Cardiac fibroblast (primary cell): ENCODE data around the gene NLGN1.

Experiments used
- DNase-seq, 2 donors: peaks; one replicate each; pipeline versions ENCODE4 v3.0.0 to v3.0.0-alpha.2; 2010; ENCODE audit warnings: low read depth in 2 of 2
- H3K4me3 ChIP-seq, 2 donors: replicated peaks in 1 of 2; 1 replicate in 1 of 2; 2 replicates in 1 of 2; pipeline ENCODE4 v1.5.1; 2011; ENCODE audit warnings: low read depth in 2 of 2, low read length in 2 of 2, mild to moderate bottlenecking in 2 of 2, moderate library complexity in 1 of 2
- TF ChIP-seq, protein P1 (sequence below): IDR thresholded peaks from one replicate; pipeline ENCODE4 v1.5.1; 2011; ENCODE audit warnings: low read depth, mild to moderate bottlenecking, low read length, inconsistent platforms

The NLGN1 gene

DNA sequence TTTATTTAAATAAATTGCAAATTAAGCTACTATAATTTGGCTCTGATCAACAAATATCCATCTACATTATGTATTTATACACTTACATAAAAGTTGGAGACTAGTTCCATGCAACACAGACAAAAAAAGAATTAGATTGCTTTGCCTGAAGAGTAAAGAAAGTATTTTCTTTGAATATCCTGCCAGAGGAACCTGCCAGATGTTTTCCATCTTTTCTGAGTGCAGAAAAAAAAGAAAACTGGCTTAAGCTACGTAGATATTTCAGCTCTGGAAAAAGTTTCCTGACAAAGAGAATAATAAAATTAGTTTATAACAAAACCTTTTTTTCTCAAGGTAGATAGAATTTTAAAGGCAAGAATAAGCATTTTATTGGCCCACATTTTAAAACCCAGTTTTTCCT, 854.1 kb downstream of the NLGN1 start:
- TF ChIP-seq, protein P1, sequence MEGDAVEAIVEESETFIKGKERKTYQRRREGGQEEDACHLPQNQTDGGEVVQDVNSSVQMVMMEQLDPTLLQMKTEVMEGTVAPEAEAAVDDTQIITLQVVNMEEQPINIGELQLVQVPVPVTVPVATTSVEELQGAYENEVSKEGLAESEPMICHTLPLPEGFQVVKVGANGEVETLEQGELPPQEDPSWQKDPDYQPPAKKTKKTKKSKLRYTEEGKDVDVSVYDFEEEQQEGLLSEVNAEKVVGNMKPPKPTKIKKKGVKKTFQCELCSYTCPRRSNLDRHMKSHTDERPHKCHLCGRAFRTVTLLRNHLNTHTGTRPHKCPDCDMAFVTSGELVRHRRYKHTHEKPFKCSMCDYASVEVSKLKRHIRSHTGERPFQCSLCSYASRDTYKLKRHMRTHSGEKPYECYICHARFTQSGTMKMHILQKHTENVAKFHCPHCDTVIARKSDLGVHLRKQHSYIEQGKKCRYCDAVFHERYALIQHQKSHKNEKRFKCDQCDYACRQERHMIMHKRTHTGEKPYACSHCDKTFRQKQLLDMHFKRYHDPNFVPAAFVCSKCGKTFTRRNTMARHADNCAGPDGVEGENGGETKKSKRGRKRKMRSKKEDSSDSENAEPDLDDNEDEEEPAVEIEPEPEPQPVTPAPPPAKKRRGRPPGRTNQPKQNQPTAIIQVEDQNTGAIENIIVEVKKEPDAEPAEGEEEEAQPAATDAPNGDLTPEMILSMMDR = no peak
- no peak overlapping the region for H3K4me3 ChIP-seq
- peak in 1 of 2 donors; percentile 24 for DNase-seq

DNA sequence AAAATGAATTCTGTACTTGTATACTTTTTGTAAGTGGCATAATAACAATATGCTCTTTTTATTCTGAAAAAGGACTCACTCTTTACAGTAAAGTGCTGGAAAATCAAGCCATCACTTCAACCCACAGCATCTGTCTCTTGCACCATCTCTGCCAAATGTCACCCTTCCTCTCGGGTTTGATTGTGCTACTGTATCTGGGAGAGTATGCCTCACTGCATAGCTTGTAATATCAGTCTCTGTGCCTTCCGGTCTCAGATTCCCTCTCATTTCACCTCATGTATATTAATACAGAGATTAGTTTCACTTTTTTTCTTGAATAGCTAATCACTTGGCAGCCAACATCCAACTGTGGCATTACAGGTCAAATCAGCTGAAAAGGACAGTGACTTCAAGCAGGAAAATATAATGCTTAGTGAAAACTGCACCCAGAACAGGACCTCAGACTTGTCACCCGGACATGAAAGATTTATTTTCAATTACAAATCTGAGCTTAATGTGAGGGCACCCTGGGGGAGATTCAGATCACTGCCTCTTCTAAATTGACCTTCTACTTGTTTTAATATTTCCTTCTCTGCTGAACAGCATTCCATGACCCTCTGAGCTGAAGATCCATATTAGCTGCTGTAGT, 855.8 kb downstream of the NLGN1 start:
- DNase-seq = no peak
- no peak overlapping the region for H3K4me3 ChIP-seq
- TF ChIP-seq, protein P1 = no peak

DNA sequence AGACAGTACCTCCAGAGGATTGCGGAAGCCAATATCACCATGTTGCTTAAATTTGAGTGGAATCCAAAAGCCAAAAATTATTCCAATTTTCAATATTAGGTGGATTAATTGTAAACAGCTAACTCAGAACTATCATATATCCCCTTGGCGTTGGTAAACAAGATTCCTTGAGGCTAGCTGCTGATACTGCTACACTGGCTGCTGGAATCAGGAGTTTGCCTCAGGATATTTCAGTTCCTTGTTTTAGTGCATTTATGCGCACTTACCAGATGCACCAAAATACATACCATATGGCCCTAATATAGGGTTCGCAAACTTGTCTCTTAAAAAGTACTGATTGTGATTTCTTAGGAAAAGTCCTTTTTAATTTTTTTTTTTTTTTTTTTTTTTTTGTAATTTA, 856.4 kb downstream of the NLGN1 start:
- no peak for DNase-seq
- H3K4me3 ChIP-seq = no peak overlapping the region
- TF ChIP-seq, protein P1 = no peak

DNA sequence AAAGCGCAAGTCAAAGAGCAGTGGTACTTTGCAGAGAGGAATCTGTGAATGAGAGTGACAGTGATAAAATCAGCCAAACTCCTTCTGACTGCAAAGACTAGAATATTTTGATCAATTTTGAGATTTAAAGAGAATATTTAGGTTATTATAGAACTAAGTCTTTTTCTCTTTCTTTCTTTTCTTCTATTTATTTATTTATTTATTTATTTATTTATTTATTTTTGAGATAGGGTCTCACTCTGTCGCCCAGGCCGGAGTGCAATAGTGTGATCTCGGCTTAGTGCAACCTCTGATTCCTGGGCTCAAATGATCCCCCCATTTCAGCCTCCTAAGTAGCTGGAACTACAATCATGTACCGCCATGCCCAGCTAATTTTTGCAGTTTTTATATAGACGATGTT, 857.9 kb downstream of the NLGN1 start:
- no peak overlapping the region for H3K4me3 ChIP-seq
- TF ChIP-seq, protein P1 = no peak
- DNase-seq = no peak

DNA sequence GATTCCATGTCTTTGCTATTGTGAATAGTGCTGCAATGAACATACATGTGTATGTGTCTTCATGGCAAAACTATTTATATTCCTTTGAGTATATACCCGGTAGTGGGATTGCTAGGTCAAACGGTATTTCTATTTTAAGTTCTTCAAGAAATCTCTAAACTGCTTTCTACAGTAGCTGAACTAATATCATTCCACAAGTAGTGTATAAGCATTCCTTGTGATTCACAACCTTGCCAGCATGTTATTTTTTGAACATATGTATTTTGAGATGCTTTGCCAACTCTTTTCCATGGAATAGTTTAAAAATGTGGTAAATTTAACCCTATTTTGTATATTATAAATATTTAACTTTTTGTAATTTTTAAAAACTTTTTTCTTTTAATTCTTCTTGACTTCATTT, 868.9 kb downstream of the NLGN1 start:
- no peak for DNase-seq
- TF ChIP-seq, protein P1 = no peak
- no peak overlapping the region for H3K4me3 ChIP-seq

DNA sequence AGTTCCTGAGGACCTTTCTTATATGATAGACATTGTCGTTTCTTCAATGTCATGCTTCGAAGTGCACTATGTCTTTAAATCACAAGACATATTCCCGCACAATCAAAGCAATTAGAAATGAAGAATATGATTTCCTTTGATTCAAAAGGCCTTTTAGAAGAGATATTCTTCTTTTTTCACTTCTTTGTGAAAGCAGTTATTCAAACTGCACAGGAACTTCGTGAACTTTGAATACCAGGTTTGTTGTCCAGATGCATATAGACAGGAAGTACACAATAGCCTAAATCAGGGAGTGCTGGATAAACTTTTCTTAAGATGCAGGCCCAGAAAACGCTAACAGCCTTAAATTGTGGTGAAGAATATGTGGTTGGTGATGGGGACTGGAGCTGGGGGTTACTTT, 870.5 kb downstream of the NLGN1 start:
- DNase-seq = no peak
- no peak overlapping the region for H3K4me3 ChIP-seq
- TF ChIP-seq, protein P1 = no peak

DNA sequence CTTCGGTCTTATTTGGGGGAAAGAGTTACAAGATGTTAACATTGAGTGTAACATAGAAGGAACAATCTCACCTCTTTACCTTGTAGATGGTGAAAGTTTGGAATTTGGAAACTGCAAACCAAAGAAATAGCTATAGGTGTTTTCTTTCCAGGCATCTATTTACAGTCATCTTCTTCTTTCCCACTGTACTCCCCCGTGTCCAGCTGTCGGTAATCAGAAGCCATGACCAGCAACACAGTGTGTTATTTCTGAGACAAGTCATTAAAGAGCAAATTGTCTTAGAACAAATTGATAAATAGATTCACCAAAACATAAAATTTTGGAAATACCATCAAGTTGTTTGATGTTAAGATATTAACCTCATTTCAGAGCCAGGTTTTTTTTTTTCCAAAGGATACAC, 871.0 kb downstream of the NLGN1 start:
- H3K4me3 ChIP-seq = no peak overlapping the region
- no peak for DNase-seq
- TF ChIP-seq, protein P1 = no peak
